HG03135 (cell line): ENCODE results near the gene ERC2.

Experiments
- ATAC-seq: cut with Tn5 transposase; IDR thresholded peaks from one replicate; pipeline ENCODE4 v1.9.1; 2021; ENCODE audit warnings: mild to moderate bottlenecking, moderate library complexity; ENCODE audit not compliant: unreplicated experiment

The ERC2 gene

DNA sequence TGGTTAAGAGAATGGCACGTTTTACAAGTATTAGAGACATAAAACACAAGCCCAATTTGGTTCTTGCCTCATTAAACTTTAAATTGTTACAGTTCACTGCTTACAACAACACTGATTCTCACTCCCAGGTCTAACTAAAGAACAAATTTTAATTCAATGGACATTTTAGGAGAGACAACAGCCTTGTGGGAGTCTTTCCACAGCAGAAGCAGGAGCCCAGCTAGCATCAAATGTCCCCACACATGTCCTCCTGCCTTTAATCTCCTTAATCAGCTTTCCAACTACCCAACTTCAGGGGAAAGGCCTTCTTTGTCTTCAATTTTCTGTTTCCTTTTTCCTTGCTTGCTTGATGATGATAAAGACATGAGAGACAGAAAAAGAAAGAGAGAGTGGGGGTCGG, 693.4 kb downstream of the ERC2 start:
- no peak for ATAC-seq

- no peak for ATAC-seq
Observed at GRCh38 chr3:55771503-55771902, 696.8 kb downstream of the ERC2 start.

GRCh38 chr3:55770077-55770476, 698.2 kb downstream of the ERC2 start:
- ATAC-seq: no peak

- no peak for ATAC-seq
Observed at GRCh38 chr3:55766753-55767152, 701.5 kb downstream of the ERC2 start.

GRCh38 chr3:55765906-55766701, 702.2 kb downstream of the ERC2 start:
- ATAC-seq: no peak

GRCh38 chr3:55765398-55765797, 702.9 kb downstream of the ERC2 start:
- no peak for ATAC-seq

DNA sequence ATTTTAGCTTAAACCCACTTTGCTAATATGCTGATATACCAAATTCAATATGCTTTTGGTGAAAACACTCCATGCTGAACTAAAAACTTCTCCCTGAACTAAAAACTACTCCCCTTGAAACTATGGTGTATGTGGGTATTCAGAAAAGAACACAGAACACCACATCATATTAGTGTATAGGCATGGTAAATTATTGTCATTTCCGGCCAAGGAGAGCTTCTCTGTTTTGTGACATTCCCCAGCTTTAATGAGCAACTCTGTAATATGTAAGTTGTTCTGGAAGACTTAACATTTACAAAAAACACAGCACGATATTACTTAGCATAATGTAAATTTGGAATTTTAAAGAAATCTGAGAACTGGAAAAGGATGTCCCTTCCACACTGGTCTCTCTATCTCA, 711.3 kb downstream of the ERC2 start:
- no peak for ATAC-seq

- no peak for ATAC-seq
Observed at GRCh38 chr3:55755516-55756205, 712.6 kb downstream of the ERC2 start.

DNA sequence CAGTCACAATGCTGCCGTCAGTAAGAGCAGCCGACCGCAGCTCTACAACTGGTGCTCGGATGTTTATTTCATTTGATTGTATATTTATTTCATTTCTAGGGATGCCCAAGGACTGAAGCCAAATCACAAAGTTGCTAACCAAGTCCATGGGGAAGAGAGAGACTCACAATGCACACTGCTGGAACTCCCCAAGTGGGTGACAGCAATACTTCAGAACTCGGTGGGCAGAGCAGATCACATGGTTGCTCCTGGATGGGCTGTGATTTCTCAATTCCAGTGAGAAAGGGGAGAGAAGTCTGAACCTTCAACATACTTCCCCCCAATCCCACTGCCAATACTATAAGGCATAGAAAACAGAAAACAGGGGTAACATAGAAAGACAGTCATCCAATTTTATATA, 715.4 kb downstream of the ERC2 start:
- ATAC-seq: no peak

DNA sequence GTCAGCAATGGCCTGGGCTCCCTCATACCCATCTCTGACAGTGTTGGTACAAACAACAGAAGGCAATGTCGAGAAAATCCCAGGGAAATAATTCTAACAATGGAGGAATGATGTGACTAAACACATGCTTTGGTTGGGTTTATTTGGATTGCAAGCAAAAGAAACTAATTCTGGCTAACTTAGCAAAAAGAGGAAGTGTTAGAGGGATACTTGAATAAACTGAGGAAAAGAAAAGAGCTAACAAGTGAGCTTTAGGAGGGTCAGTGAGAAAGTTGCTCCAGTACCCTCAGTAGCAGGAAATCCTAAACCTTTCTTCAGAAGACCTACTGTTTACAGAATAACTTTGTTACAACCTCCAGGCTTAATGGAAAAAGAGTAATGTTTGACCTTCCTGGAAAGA, 716.5 kb downstream of the ERC2 start:
- no peak for ATAC-seq

DNA sequence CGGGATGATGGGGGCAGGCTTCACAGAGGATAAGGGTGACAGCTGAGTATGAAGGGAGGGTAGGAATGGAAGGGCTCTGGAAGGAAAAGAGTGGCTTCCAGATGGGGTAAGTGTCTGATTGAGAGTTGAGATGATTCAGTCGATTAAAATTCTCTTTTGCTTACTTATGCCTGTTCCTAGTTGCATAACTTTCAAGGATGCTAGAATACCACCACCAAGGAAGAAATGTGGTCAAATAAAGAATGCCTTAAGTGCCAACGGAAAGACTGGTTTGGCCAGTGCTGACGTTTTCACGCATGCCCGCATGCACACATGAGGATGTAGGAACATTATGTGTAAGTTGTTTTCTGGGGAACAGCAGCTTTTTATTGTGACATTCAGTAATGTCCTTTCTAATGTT, 717.7 kb downstream of the ERC2 start:
- no peak for ATAC-seq

- no peak for ATAC-seq
Observed at GRCh38 chr3:55749036-55749435, 719.2 kb downstream of the ERC2 start.

GRCh38 chr3:55746808-55747413, 721.4 kb downstream of the ERC2 start:
- ATAC-seq: no peak

- ATAC-seq: no peak
Observed at GRCh38 chr3:55742832-55743136, 725.5 kb downstream of the ERC2 start.

- no peak for ATAC-seq
Observed at GRCh38 chr3:55742022-55742831, 726.0 kb downstream of the ERC2 start.

- no peak for ATAC-seq
Observed at GRCh38 chr3:55737186-55737585, 731.1 kb downstream of the ERC2 start.

DNA sequence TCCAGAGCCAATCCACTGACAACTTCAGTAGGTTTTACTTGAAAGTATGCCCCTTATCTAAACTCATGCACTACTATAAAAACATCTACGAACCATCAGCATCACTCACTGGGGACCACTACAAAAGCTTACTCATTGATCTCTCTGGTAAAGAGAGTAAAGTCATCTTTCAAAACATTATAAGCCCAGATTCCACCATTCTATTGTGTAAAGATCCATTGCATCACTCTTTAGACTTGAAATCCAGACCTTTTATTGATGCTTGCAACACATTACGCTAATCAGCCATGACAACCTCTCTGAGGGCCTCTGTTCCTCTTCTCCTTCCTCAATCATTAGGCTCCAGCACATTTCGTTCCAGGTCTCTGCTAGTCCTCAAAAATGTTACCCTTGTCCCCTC, 732.3 kb downstream of the ERC2 start:
- no peak for ATAC-seq

GRCh38 chr3:55731741-55732140, 736.5 kb downstream of the ERC2 start:
- ATAC-seq: no peak

DNA sequence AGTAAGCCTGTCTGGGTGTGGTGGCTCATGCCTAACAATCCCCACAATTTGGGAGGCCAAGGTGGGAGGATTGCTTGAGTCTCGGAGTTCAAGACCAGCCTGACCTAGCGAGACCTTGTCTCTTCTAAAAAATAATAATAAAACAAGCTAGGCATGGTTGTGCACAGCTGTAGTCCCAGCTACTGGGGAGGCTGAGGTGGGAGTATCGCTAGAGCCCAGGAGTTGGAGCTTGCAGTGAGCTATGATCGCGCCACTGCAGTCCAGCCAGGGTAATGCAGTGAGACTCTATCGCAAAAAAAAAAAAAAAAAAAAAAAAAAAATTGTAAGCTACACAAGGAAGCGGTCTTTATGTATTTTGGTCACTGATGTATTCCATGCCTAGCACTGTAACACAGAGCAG, 738.7 kb downstream of the ERC2 start:
- ATAC-seq: no peak

GRCh38 chr3:55728461-55729100, 739.7 kb downstream of the ERC2 start:
- ATAC-seq: no peak

DNA sequence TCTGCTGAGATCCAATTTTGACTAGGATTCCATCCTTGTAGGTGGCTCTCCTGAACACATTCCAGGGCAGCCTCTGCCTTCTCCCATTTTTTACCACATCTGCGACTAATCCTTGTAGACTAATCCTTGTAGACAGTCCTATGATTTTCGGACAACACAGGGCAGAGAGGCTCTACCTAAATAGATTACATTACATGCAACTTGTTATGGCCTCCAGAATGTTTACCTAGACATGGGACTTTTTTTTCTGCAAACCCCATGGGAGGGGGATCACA, 741.8 kb downstream of the ERC2 start:
- ATAC-seq: no peak
